ENCODE results near the gene MRPS27. TPM values are rescaled to one million over a fixed set of nuclear protein-coding genes. Genes with fewer than 3 reads are reported as not detected.
A peak's percentile ranks its signal among the peaks of the same experiment; 100 is the strongest.

Gene MRPS27
- total and polyA plus RNA-seq, 2 of the 4 experiments (the other 2 are of a cell fraction), result 46.9 to 90.5 TPM

DNA sequence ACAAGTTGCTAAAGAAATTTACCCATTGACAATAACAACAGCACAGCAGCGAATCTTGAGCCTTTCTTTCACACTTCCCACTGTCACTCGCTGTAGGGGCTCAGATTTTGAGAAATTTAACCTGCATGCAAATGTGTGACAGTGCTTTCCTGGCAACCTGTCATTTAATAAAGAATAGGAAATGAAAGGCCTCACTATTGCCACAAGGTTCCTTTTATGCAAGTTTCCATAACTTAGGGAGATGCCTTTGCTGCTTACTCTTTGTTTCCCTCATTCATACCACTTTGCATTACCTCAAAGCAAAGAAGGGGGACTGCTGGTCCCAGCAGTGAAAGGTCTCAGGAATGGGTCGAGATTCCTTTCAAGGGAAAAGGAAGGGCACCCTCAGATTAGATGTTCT is 49.7 kb upstream of the MRPS27 start (continued):
- TF ChIP-seq, protein P1, sequence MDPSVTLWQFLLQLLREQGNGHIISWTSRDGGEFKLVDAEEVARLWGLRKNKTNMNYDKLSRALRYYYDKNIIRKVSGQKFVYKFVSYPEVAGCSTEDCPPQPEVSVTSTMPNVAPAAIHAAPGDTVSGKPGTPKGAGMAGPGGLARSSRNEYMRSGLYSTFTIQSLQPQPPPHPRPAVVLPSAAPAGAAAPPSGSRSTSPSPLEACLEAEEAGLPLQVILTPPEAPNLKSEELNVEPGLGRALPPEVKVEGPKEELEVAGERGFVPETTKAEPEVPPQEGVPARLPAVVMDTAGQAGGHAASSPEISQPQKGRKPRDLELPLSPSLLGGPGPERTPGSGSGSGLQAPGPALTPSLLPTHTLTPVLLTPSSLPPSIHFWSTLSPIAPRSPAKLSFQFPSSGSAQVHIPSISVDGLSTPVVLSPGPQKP (IDR thresholded peaks at IDR 0.05; ENCODE audit: borderline replicate concordance, low read depth, low read length), result no peak
- TF ChIP-seq MAFK (IDR thresholded peaks at IDR 0.05; ENCODE audit: low read depth, low read length) (no peak), POLR2A (IDR thresholded peaks at IDR 0.05; ENCODE audit: low read depth, low read length) (no peak), MXI1 (IDR thresholded peaks at IDR 0.05; ENCODE audit: borderline replicate concordance, low read depth, low read length) (no peak), RCOR1 (IDR thresholded peaks at IDR 0.05; ENCODE audit: insufficient replicate concordance, low read length) (no peak)

DNA sequence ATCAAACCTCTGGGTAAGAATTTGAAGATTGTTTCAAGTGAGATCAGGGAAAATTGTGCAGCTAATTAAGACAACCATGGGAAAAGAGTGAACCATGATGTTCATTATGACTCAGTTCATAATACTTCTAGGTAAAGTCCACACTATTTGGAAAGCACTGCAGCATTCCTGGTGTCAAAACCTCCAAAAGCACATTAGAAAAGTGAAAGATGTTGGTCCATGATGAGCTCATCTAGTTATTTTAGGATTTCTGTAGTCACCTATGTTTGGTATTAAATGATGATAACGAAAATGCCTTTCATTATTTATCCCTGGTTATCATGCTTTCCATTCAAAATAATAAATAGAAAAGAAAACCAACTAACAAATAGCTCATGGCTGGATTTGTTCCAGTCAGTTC is 49.3 kb upstream of the MRPS27 start:
- WGBS, 2 experiments (ENCODE audit: extremely low coverage in 2 of 2, insufficient read length in 1 of 2), result no CpG with 5 or more reads among the region's 1 CpG
- H2BK20ac ChIP-seq (ENCODE audit: low read depth, low read length), result no peak overlapping the region
- peaks cover 5% of the 10 kb centered on the region; the same call in 1 of the 2 replicates for H3K4me1 ChIP-seq (ENCODE audit: control insufficient read depth, insufficient read depth, low read length)
- DNase-seq (peak; percentile 48), ATAC-seq (ENCODE audit: low read depth) (no peak)
- no peak overlapping the region for H2BK15ac ChIP-seq (ENCODE audit: low read depth, low read length)
- H2BK5ac ChIP-seq (ENCODE audit: low read depth, low read length, poor library complexity, severe bottlenecking), result no peak overlapping the region
- no peak overlapping the region for H3K4me3 ChIP-seq (ENCODE audit: insufficient read depth, low read depth, low read length)
- no peak overlapping the region for H3K18ac ChIP-seq (ENCODE audit: low read depth, low read length)
- H3K23ac ChIP-seq (ENCODE audit: low read depth, low read length), result no peak overlapping the region
- in situ Hi-C loops (cut with MboI; ENCODE audit: low sequenced_read_pairs) (loop anchor here (5.0 to 25.0 kb wide), 2 partner anchors 143 to 448 kb away; partner anchors contain the start of genes TNPO1 and ZNF366), intact Hi-C loops (cut with micrococcal nuclease) (loop anchor here (10.0 kb wide), 2 partner anchors 236 to 476 kb away; no protein-coding TSS in a partner anchor), dilution Hi-C loops (cut with HindIII; ENCODE audit: low sequenced_read_pairs, unreplicated experiment) (no loop called here)
- H3K9me1 ChIP-seq (ENCODE audit: insufficient read depth, low read length), result no peaks in the 10 kb centered on the region; the same call in 1 of the 2 replicates
- H2AK9ac ChIP-seq (replicated peaks; ENCODE audit: low read depth, low read length, poor library complexity), result no peak overlapping the region
- BruUV-seq (replicated peaks), result no TSS peak
- no peak overlapping the region for H4K8ac ChIP-seq (ENCODE audit: low read depth in 2 of 2, low read length in 2 of 2)
- no peak overlapping the region for H2AFZ ChIP-seq (replicated peaks; ENCODE audit: low read length, poor library complexity)
- H3K14ac ChIP-seq (replicated peaks; ENCODE audit: low read depth, low read length), result no peak overlapping the region
- H3K4me2 ChIP-seq (ENCODE audit: low read depth, low read length), result no peak overlapping the region
- H3K56ac ChIP-seq (ENCODE audit: extremely low read depth, insufficient read depth, low read length), result no peak overlapping the region
- no peak overlapping the region for H3K9ac ChIP-seq (ENCODE audit: low read depth, low read length)
- no peaks in the 10 kb centered on the region for H4K20me1 ChIP-seq (ENCODE audit: insufficient read depth, low read length)
- H3K27ac ChIP-seq (ENCODE audit: insufficient read depth, low read length), result no peak overlapping the region
- no peak overlapping the region for H4K5ac ChIP-seq (ENCODE audit: low read depth, low read length)
- H2AK5ac ChIP-seq (ENCODE audit: low read depth, low read length), result no peak overlapping the region
- H2BK120ac ChIP-seq (ENCODE audit: low read depth, low read length), result no peak overlapping the region
- TF ChIP-seq BHLHE40 (IDR thresholded peaks at IDR 0.05; ENCODE audit: low read depth, low read length) (no peak), RAD21 (IDR thresholded peaks at IDR 0.05; ENCODE audit: low read length) (no peak), MAFK (IDR thresholded peaks at IDR 0.05; ENCODE audit: low read depth, low read length) (no peak), MXI1 (IDR thresholded peaks at IDR 0.05; ENCODE audit: borderline replicate concordance, low read depth, low read length) (no peak), CEBPB (IDR thresholded peaks at IDR 0.05; ENCODE audit: low read depth, low read length) (no peak), RFX5 (IDR thresholded peaks at IDR 0.05; ENCODE audit: low read depth, low read length) (no peak)
- H3K79me1 ChIP-seq (ENCODE audit: low read depth in 1 of 2, low read length in 2 of 2), result no peaks in the 10 kb centered on the region
- ChIA-PET POLR2A (ENCODE audit: unreplicated experiment) (no interaction called here), CTCF (interaction anchor here (1.5 kb wide), 1 partner anchor 155 kb away, joined by 4 read pairs; no protein-coding TSS in a partner anchor)
- H3K4ac ChIP-seq (ENCODE audit: low read depth, low read length), result no peak overlapping the region
- H4K91ac ChIP-seq (ENCODE audit: insufficient read depth, low read depth, low read length), result no peak overlapping the region
- no peaks in the 10 kb centered on the region for H3K9me3 ChIP-seq (ENCODE audit: control insufficient read depth, insufficient read depth, low read length)
- H3K27me3 ChIP-seq (ENCODE audit: control insufficient read depth, insufficient read depth, low read length), result no peaks in the 10 kb centered on the region
- no peaks in the 10 kb centered on the region for H3K36me3 ChIP-seq (ENCODE audit: control insufficient read depth, insufficient read depth, low read length)
